Effector CD8-positive, alpha-beta T cell (primary cell): ENCODE measurements around the gene PLCH2.

Experiments used
- DNase-seq: peaks from one replicate; lab custom pipeline; 2025; lab: John Stamatoyannopoulos, UW

Gene PLCH2

GRCh38 chr1:2501041-2501819 is 25.1 kb downstream of the PLCH2 start:
- no peak for DNase-seq

- DNase-seq, result no peak
Measured at GRCh38 chr1:2501820-2502119, 25.7 kb downstream of the PLCH2 start.

- DNase-seq, result no peak
Measured at GRCh38 chr1:2502210-2502609, 26.1 kb downstream of the PLCH2 start.

- DNase-seq, result no peak
Measured at GRCh38 chr1:2502661-2503553, 26.8 kb downstream of the PLCH2 start.

GRCh38 chr1:2503554-2504224 is 27.6 kb downstream of the PLCH2 start:
- DNase-seq, result no peak

- DNase-seq, result no peak
Measured at GRCh38 chr1:2504225-2504948, 28.3 kb downstream of the PLCH2 start.

GRCh38 chr1:2504949-2505272 is 28.8 kb downstream of the PLCH2 start:
- no peak for DNase-seq

- no peak for DNase-seq
Measured at GRCh38 chr1:2505461-2505994, 29.4 kb downstream of the PLCH2 start.

- no peak for DNase-seq
Measured at GRCh38 chr1:2506007-2506860, 30.1 kb downstream of the PLCH2 start.

- no peak for DNase-seq
Measured at GRCh38 chr1:2506901-2507565, 30.9 kb downstream of the PLCH2 start.

- DNase-seq, result no peak
Measured at GRCh38 chr1:2507744-2508155, 31.7 kb downstream of the PLCH2 start.

- no peak for DNase-seq
Measured at GRCh38 chr1:2508180-2508579, 32.1 kb downstream of the PLCH2 start.

GRCh38 chr1:2508751-2509150 is 32.7 kb downstream of the PLCH2 start:
- no peak for DNase-seq

- no peak for DNase-seq
Measured at GRCh38 chr1:2509589-2509988, 33.5 kb downstream of the PLCH2 start.

- DNase-seq, result no peak
Measured at GRCh38 chr1:2510366-2511155, 34.5 kb downstream of the PLCH2 start.

GRCh38 chr1:2512862-2513421 is 36.9 kb downstream of the PLCH2 start:
- no peak for DNase-seq

GRCh38 chr1:2513939-2514652 is 38.0 kb downstream of the PLCH2 start:
- DNase-seq, result no peak
